CD4-positive, alpha-beta T cell (primary cell): Measurements from ENCODE around the gene PGM5. TPM values are rescaled to one million over a fixed set of nuclear protein-coding genes. Genes with fewer than 3 reads are reported as not detected.

Source experiments
- ATAC-seq: fragments of 200-7000 bp; cut with Tn5 transposase; one replicate; pipeline ENCODE4 v1.10.0; 2022; ENCODE audit warnings: mild to moderate bottlenecking; ENCODE audit not compliant: poor library complexity
- CTCF ChIA-PET: fragments of 350-600 bp; sonication (Branson Sonifier 250); formaldehyde crosslinking; loops from one replicate; lab custom pipeline; 2021; ENCODE audit warnings: antibody characterized with exemption, inconsistent platforms; lab: Charles Lee
- POLR2A ChIA-PET: fragments of 350-600 bp; sonication (Branson Sonifier 250); formaldehyde crosslinking; loops from one replicate; lab custom pipeline; 2021; ENCODE audit warnings: antibody characterized with exemption, inconsistent platforms; lab: Charles Lee
- DNase-seq, 14 experiments: peaks; one replicate each; pipeline ENCODE4 v3.0.0-alpha.2; 2013 to 2020; ENCODE audit warnings: mixed read lengths in 2 of 14
- H3K27ac ChIP-seq, 2 donors: one replicate each; pipeline versions ENCODE4 v1.5.1 to v1.7.0; 2013; ENCODE audit warnings: low read length in 2 of 2, low read depth in 1 of 2, mild to moderate bottlenecking in 1 of 2
- H3K27me3 ChIP-seq, 2 experiments: 1 replicate in 1 of 2; 2 replicates in 1 of 2; pipeline versions ENCODE4 v1.6.1 to v1.7.0; 2013; ENCODE audit warnings: low read length in 2 of 2, control low read depth in 1 of 2, mild to moderate bottlenecking in 1 of 2, moderate library complexity in 1 of 2; ENCODE audit not compliant: insufficient read depth in 2 of 2, control insufficient read depth in 1 of 2
- H3K36me3 ChIP-seq: one replicate; pipeline ENCODE4 v1.6.1; 2013; ENCODE audit warnings: low read length, control low read depth; ENCODE audit not compliant: insufficient read depth
- H3K4me1 ChIP-seq: one replicate; pipeline ENCODE4 v1.6.1; 2013; ENCODE audit warnings: low read length, control low read depth; ENCODE audit not compliant: insufficient read depth
- H3K4me3 ChIP-seq: one replicate; pipeline ENCODE4 v1.5.1; 2013; ENCODE audit warnings: mild to moderate bottlenecking, low read length, moderate library complexity
- H3K9me3 ChIP-seq, 2 experiments: 1 replicate in 1 of 2; 2 replicates in 1 of 2; pipeline versions ENCODE4 v1.6.1 to v1.7.0; 2013; ENCODE audit warnings: low read length in 2 of 2, mild to moderate bottlenecking in 2 of 2, control low read depth in 1 of 2, moderate library complexity in 1 of 2; ENCODE audit not compliant: control insufficient read depth in 1 of 2, insufficient read depth in 1 of 2
- H3K27ac Mint-ChIP-seq: one replicate; pipeline ENCODE4 v1.8.0; 2020; ENCODE audit warnings: mixed read lengths
- H3K27me3 Mint-ChIP-seq: one replicate; pipeline ENCODE4 v1.8.0; 2021; ENCODE audit warnings: mixed read lengths
- H3K36me3 Mint-ChIP-seq: one replicate; pipeline ENCODE4 v1.8.0; 2021; ENCODE audit warnings: low read depth, mixed read lengths
- H3K4me1 Mint-ChIP-seq: one replicate; pipeline ENCODE4 v1.8.0; 2021; ENCODE audit warnings: low read depth, mixed read lengths
- H3K4me3 Mint-ChIP-seq: one replicate; pipeline ENCODE4 v1.8.0; 2020; ENCODE audit warnings: mild to moderate bottlenecking, mixed read lengths
- H3K9me3 Mint-ChIP-seq: one replicate; pipeline ENCODE4 v1.8.0; 2020; ENCODE audit warnings: mixed read lengths
- intact Hi-C, 2 experiments: fragments of 100-400 bp; cut with DNase I in 1 of 2; cut with micrococcal nuclease in 1 of 2; formaldehyde crosslinking; loops; one replicate each; pipeline versions ENCODE4 v1.15.1 to v1.9.0; 2023 to 2025; cut with DNase I, micrococcal nuclease
- total RNA-seq, 174 experiments: library from RNA in 2 of 174; stranded (reverse) in 2 of 174; gene quantifications; one replicate each; pipeline ENCODE4 v1.2.3 and lab custom pipeline; 2021 to 2026
- TF ChIP-seq, protein P1 (sequence below): fragments of 200-600 bp; IDR thresholded peaks from one replicate; pipeline ENCODE4 v1.8.0; 2022; ENCODE audit warnings: antibody characterized with exemption, mild to moderate bottlenecking

The PGM5 gene
- total RNA-seq, 2 experiments from 2014 or later: not detected

GRCh38 chr9:68508547-68508946, 152.1 kb downstream of the PGM5 start:
- ChIA-PET CTCF (interaction anchor here (1.5 kb wide), 1 partner anchor 28 kb away, joined by 3 read pairs; no protein-coding TSS in a partner anchor), POLR2A (no interaction called here)
- TF ChIP-seq, protein P1, sequence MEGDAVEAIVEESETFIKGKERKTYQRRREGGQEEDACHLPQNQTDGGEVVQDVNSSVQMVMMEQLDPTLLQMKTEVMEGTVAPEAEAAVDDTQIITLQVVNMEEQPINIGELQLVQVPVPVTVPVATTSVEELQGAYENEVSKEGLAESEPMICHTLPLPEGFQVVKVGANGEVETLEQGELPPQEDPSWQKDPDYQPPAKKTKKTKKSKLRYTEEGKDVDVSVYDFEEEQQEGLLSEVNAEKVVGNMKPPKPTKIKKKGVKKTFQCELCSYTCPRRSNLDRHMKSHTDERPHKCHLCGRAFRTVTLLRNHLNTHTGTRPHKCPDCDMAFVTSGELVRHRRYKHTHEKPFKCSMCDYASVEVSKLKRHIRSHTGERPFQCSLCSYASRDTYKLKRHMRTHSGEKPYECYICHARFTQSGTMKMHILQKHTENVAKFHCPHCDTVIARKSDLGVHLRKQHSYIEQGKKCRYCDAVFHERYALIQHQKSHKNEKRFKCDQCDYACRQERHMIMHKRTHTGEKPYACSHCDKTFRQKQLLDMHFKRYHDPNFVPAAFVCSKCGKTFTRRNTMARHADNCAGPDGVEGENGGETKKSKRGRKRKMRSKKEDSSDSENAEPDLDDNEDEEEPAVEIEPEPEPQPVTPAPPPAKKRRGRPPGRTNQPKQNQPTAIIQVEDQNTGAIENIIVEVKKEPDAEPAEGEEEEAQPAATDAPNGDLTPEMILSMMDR: no peak
- Mint-ChIP-seq H3K27me3 (peaks cover 8% of the 10 kb centered on the region), H3K4me1 (no peaks in the 10 kb centered on the region), H3K9me3 (no peaks in the 10 kb centered on the region), H3K36me3 (no peaks in the 10 kb centered on the region), H3K27ac (no peak overlapping the region), H3K4me3 (no peak overlapping the region)
- Histone ChIP-seq H3K4me3 (no peak overlapping the region), H3K27ac (no peak overlapping the region), H3K9me3 (no peaks in the 10 kb centered on the region), H3K27me3 (no peaks in the 10 kb centered on the region), H3K36me3 (no peaks in the 10 kb centered on the region), H3K4me1 (no peaks in the 10 kb centered on the region)
- ATAC-seq: no peak
- intact Hi-C loops: loop anchor here in 1 of 2 experiments (10.0 kb wide), 1 partner anchor 64 kb away; no protein-coding TSS in a partner anchor
- DNase-seq: no peak

DNA sequence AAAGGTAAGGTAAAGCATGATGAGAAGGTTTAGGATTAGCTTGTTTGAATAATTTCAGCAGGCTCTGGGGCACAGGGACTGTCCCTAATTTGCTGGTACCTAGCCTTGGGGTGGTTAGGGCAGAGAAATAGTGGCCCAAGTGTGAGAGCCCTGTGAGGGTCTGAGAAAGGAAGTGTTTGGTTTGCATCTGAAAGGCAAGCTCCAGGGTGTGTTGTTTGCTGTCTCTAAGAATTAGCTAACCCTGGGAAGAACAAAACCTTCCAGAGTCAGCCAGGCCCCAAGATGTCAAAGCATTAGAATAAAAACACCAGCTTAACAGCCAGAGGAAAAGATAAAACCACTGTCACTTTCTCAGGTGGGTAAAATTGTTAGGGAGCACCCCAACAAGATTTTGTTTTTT, 153.3 kb downstream of the PGM5 start:
- H3K36me3 Mint-ChIP-seq: no peaks in the 10 kb centered on the region
- ChIA-PET CTCF (no interaction called here), POLR2A (no interaction called here)
- Histone ChIP-seq H3K36me3 (no peaks in the 10 kb centered on the region), H3K4me3 (no peak overlapping the region), H3K9me3 (no peaks in the 10 kb centered on the region), H3K4me1 (no peaks in the 10 kb centered on the region), H3K27me3 (no peaks in the 10 kb centered on the region), H3K27ac (no peak overlapping the region)
- DNase-seq: no peak
- H3K9me3 Mint-ChIP-seq: no peaks in the 10 kb centered on the region
- no peaks in the 10 kb centered on the region for H3K4me1 Mint-ChIP-seq
- H3K27me3 Mint-ChIP-seq: peaks cover 8% of the 10 kb centered on the region
- ATAC-seq: no peak
- TF ChIP-seq, protein P1: no peak
- H3K4me3 Mint-ChIP-seq: no peak overlapping the region
- H3K27ac Mint-ChIP-seq: no peak overlapping the region
- intact Hi-C loops: loop anchor here in 1 of 2 experiments (10.0 kb wide), 1 partner anchor 65 kb away; no protein-coding TSS in a partner anchor

GRCh38 chr9:68513385-68513784, 157.0 kb downstream of the PGM5 start:
- peaks cover 12% of the 10 kb centered on the region for H3K27me3 Mint-ChIP-seq
- Histone ChIP-seq H3K27me3 (no peaks in the 10 kb centered on the region), H3K36me3 (no peaks in the 10 kb centered on the region), H3K4me3 (no peak overlapping the region), H3K9me3 (peaks cover 7% of the 10 kb centered on the region in 2 experiments), H3K4me1 (no peaks in the 10 kb centered on the region), H3K27ac (no peak overlapping the region)
- H3K4me3 Mint-ChIP-seq: no peak overlapping the region
- ATAC-seq (no peak), DNase-seq (no peak)
- CTCF ChIA-PET: no interaction called here
- H3K36me3 Mint-ChIP-seq: no peaks in the 10 kb centered on the region
- TF ChIP-seq, protein P1: no peak
- peaks cover 3% of the 10 kb centered on the region for H3K9me3 Mint-ChIP-seq
- H3K4me1 Mint-ChIP-seq: no peaks in the 10 kb centered on the region
- POLR2A ChIA-PET: no interaction called here
- H3K27ac Mint-ChIP-seq: no peak overlapping the region
- intact Hi-C loops: no loop called here
